GM12878 (cell line): Measurements from ENCODE around the gene PMAIP1. TPM values are rescaled to one million over a fixed set of nuclear protein-coding genes. Genes with fewer than 3 reads are reported as not detected.

ENCODE experiments used
- ATAC-seq: fragments of 200-7000 bp; cut with Tn5 transposase; 3 replicates; pipeline ENCODE4 v1.9.1; 2020; ENCODE audit warnings: mild to moderate bottlenecking, moderate library complexity
- BruUV-seq: library from RNA; stranded (reverse); fragments of 400-500 nt; replicated peaks from 2 replicates; lab custom pipeline; 2021; lab: Mats Ljungman, UMichigan
- CTCF ChIA-PET: fragments of 300-600 bp; sonication (Branson Sonifier 250); formaldehyde crosslinking; extraction: SDS; loops from one replicate; lab custom pipeline; 2021; ENCODE audit warnings: inconsistent platforms; lab: Yijun Ruan, JAX
- POLR2A ChIA-PET: fragments of 350-600 bp; formaldehyde crosslinking; extraction: SDS; loops from one replicate; lab custom pipeline; 2021; ENCODE audit warnings: inconsistent platforms; lab: Charles Lee
- RAD21 ChIA-PET: fragments of 300-600 bp; sonication (Branson Sonifier 250); formaldehyde crosslinking; loops from one replicate; lab custom pipeline; 2023; ENCODE audit warnings: antibody characterized with exemption; ENCODE audit not compliant: unreplicated experiment; lab: Charles Lee
- SMC1A ChIA-PET: fragments of 300-600 bp; sonication (Branson Sonifier 250); formaldehyde crosslinking; loops from one replicate; lab custom pipeline; 2023; ENCODE audit not compliant: unreplicated experiment, uncharacterized antibody; lab: Charles Lee
- DNase-seq: peaks from one replicate; pipeline ENCODE4 v3.0.0-alpha.2; 2011; ENCODE audit warnings: low read depth, low spot score
- FAIRE-seq: peaks from 3 replicates; lab custom pipeline; 2011; peaks lifted over from hg19 to GRCh38; lab: Jason Lieb, UNC
- H2AFZ ChIP-seq: 2 replicates; pipeline ENCODE4 v1.6.0; 2011; ENCODE audit warnings: low read depth, low read length, control low read depth; ENCODE audit not compliant: control insufficient read depth
- H3K27ac ChIP-seq: 2 replicates; pipeline ENCODE4 v1.5.1; 2011; ENCODE audit warnings: control low read depth; ENCODE audit not compliant: control insufficient read depth, insufficient read depth
- H3K27me3 ChIP-seq, 2 experiments: replicated peaks in 1 of 2; 2 replicates each; pipeline versions ENCODE4 v1.6.0 to v1.6.1; 2011; ENCODE audit warnings: low read length in 1 of 2; ENCODE audit not compliant: control insufficient read depth in 2 of 2, insufficient read depth in 2 of 2
- H3K36me3 ChIP-seq, 2 experiments: 2 replicates each; pipeline ENCODE4 v1.5.1; 2011; ENCODE audit warnings: low read length in 1 of 2; ENCODE audit not compliant: control insufficient read depth in 2 of 2, insufficient read depth in 2 of 2
- H3K4me1 ChIP-seq: 2 replicates; pipeline ENCODE4 v1.6.1; 2011; ENCODE audit warnings: mild to moderate bottlenecking, low read length, moderate library complexity, mixed read lengths; ENCODE audit not compliant: control insufficient read depth, insufficient read depth
- H3K4me2 ChIP-seq: 2 replicates; pipeline ENCODE4 v1.6.0; 2011; ENCODE audit warnings: control low read depth; ENCODE audit not compliant: control insufficient read depth, insufficient read depth
- H3K4me3 ChIP-seq: fragments of 200-600 bp; sonication (generic); 2 replicates; pipeline ENCODE4 v1.5.1; 2016
- H3K79me2 ChIP-seq: 2 replicates; pipeline ENCODE4 v1.6.0; 2011; ENCODE audit warnings: low read length; ENCODE audit not compliant: control insufficient read depth, insufficient read depth
- H3K9ac ChIP-seq: 2 replicates; pipeline ENCODE4 v1.8.0; 2011; ENCODE audit warnings: low read length, control low read depth, mixed read lengths; ENCODE audit not compliant: control insufficient read depth, insufficient read depth
- H3K9me3 ChIP-seq: replicated peaks from 3 replicates; pipeline ENCODE4 v1.5.1; 2011; ENCODE audit warnings: mild to moderate bottlenecking, low read length; ENCODE audit not compliant: control insufficient read depth, insufficient read depth
- H4K20me1 ChIP-seq: 2 replicates; pipeline ENCODE4 v1.6.0; 2011; ENCODE audit not compliant: control insufficient read depth, insufficient read depth
- IKZF2 ChIP-seq, 2 experiments: fragments of 450-650 bp; IDR thresholded peaks; 2 replicates each; pipeline ENCODE4 v1.6.1; 2017; ENCODE audit warnings: mild to moderate bottlenecking in 2 of 2, moderate library complexity in 2 of 2
- MEF2B ChIP-seq: fragments of 450-650 bp; IDR thresholded peaks from 2 replicates; pipeline ENCODE4 v1.6.1; 2018; ENCODE audit warnings: mild to moderate bottlenecking, moderate library complexity; ENCODE audit not compliant: partially characterized antibody, poor library complexity, severe bottlenecking
- MTA2 ChIP-seq: fragments of 450-650 bp; IDR thresholded peaks from 2 replicates; pipeline ENCODE4 v1.6.1; 2016; ENCODE audit warnings: low read depth, mild to moderate bottlenecking, moderate library complexity
- SPI1 ChIP-seq: IDR thresholded peaks from 2 replicates; pipeline ENCODE4 v1.6.1; 2011; ENCODE audit warnings: low read depth, mild to moderate bottlenecking, low read length, moderate library complexity, borderline replicate concordance; ENCODE audit not compliant: insufficient read depth
- SREBF1 ChIP-seq: IDR thresholded peaks from 2 replicates; pipeline ENCODE4 v1.6.1; 2012; ENCODE audit warnings: mild to moderate bottlenecking, low read length
- ZBTB4 ChIP-seq: fragments of 450-650 bp; formaldehyde crosslinking; IDR thresholded peaks from 2 replicates; pipeline ENCODE4 v1.4.0; 2022; ENCODE audit warnings: mild to moderate bottlenecking, moderate library complexity
- WGBS: methylation state at CpG from one replicate; pipeline ENCODE4 v1.1.6; 2016; ENCODE audit warnings: low lambda C conversion rate; ENCODE audit not compliant: insufficient replicate concordance, insufficient coverage; ENCODE audit errors: missing lambda C conversion rate; 5-methylcytosine and 5-hydroxymethylcytosine counted together
- in situ Hi-C: fragments of 300-500 bp; cut with MboI; formaldehyde crosslinking; loops from 9 replicates; pipeline ENCODE4 v1.14.3; 2018; ENCODE audit warnings: mixed read lengths
- intact Hi-C: fragments of 100-400 bp; cut with micrococcal nuclease; formaldehyde crosslinking; loops from one replicate; pipeline ENCODE4 v1.14.2; 2022; ENCODE audit not compliant: unreplicated experiment
- polyA plus RNA-seq, 11 experiments: library from polyadenylated mRNA; depleted of rRNA in 4 of 11; unstranded in 6 of 11; stranded (reverse) in 5 of 11; fragments of >200 nt; fragmentation: Nextera tagmentation in 4 of 11; fragmentation: Illumina TruSeq in 1 of 11; extraction: Ambion mirVana in 4 of 11; extraction: Trizol in 1 of 11; gene quantifications; 1 replicate in 1 of 11; 2 replicates in 10 of 11; pipeline versions ENCODE4 v1.2.1 to v1.2.3, GENCODE V29; 2011 to 2016; ENCODE audit warnings: inconsistent platforms in 2 of 11, missing spikeins in 2 of 11, low read depth in 1 of 11
- total RNA-seq, 4 experiments: library from RNA; depleted of rRNA in 3 of 4; stranded (reverse); fragments of >200 nt in 3 of 4; fragmentation: Illumina TruSeq in 1 of 4; extraction: Trizol in 1 of 4; gene quantifications; 2 replicates each; pipeline versions ENCODE4 v1.2.1 to v1.2.3, GENCODE V29; 2013 to 2021

Gene PMAIP1
- total and polyA plus RNA-seq, 10 of the 15 experiments (the other 5 are each of a cell fraction or from before 2014, with no cell fraction given), result 74.0 to 219 (median 112) TPM

DNA sequence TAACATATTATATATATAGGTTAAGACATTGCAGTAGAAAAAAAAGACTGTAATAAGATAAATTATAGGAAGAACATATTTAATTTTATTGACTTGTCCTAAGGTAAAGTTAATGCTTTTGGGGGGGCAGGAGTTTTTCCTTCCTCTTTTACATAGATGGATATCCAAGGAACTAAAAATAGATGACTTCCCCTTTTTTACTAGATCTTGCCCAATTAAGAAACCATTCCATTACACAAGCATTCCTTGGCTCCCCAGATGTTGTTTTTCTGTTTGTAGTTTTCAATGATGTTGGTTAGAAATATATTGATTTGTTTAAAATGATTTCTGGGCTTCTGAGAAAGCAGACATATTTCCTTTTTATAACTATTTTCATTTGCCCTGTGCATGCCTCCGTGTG is 22.4 kb upstream of the PMAIP1 start:
- ATAC-seq (no peak), FAIRE-seq (no peak), DNase-seq (no peak)
- 53% methylated on average over 1 of the region's 1 CpG for WGBS
- no peak overlapping the region for H2AFZ ChIP-seq
- H3K36me3 ChIP-seq, result no peaks in the 10 kb centered on the region
- ChIA-PET SMC1A (interaction anchor here (0.7 to 3.3 kb wide), 7 partner anchors 8 to 112 kb away, joined by 3 to 18 read pairs (median 4); no protein-coding TSS in a partner anchor), POLR2A (interaction anchor here (0.6 to 5.4 kb wide), 5 partner anchors 8 to 41 kb away, joined by 4 to 46 read pairs (median 6); partner anchors contain the start of gene PMAIP1), RAD21 (interaction anchor here (1.0 to 6.5 kb wide), 6 partner anchors 10 to 117 kb away, joined by 3 to 45 read pairs (median 5); partner anchors contain the start of gene PMAIP1), CTCF (interaction anchor here (0.7 to 1.6 kb wide), 6 partner anchors 8 to 30 kb away, joined by 3 to 7 read pairs (median 4); partner anchors contain the start of gene PMAIP1)
- no peak overlapping the region for H3K4me2 ChIP-seq
- H3K27me3 ChIP-seq, result no peaks in the 10 kb centered on the region
- no peak overlapping the region for H3K9ac ChIP-seq
- no peak overlapping the region; the same call in 1 of the 2 replicates for H3K27ac ChIP-seq
- no peaks in the 10 kb centered on the region for H3K79me2 ChIP-seq
- intact Hi-C loops, result loop anchor here (2.0 kb wide), 1 partner anchor 41 kb away; no protein-coding TSS in a partner anchor
- no peaks in the 10 kb centered on the region for H4K20me1 ChIP-seq
- TF ChIP-seq MTA2 (peak; percentile 33; the same call in 1 of the 2 replicates), SREBF1 (no peak), MEF2B (peak; percentile 40), SPI1 (peak; percentile 62; the same call in 1 of the 2 replicates), IKZF2 (IDR thresholded peaks at IDR 0.05) (peak; percentile 48 to 64; a peak in 2 of 4 replicates), ZBTB4 (CRISPR knock-in tag) (no peak)
- TF ChIP-seq, all 136 proteins: peak for 4
- Histone ChIP-seq H3K4me3 (no peak overlapping the region), H3K4me1 (peaks cover 57% of the 10 kb centered on the region), H3K9me3 (no peaks in the 10 kb centered on the region)
- BruUV-seq, result no TSS peak
- in situ Hi-C loops, result loop anchor here (25.0 kb wide), 1 partner anchor 890 kb away; no protein-coding TSS in a partner anchor
